HG03520 (cell line): Measurements from ENCODE around the gene TMEM255A.

Experiments
- ATAC-seq: cut with Tn5 transposase; IDR thresholded peaks from one replicate; pipeline ENCODE4 v1.9.1; 2021; ENCODE audit warnings: mild to moderate bottlenecking, moderate library complexity; ENCODE audit not compliant: unreplicated experiment

The TMEM255A gene

GRCh38 chrX:120308959-120309872 is 2.0 kb downstream of the TMEM255A start:
- peak; percentile 89 for ATAC-seq

GRCh38 chrX:120308558-120308957 is 2.7 kb downstream of the TMEM255A start:
- no peak for ATAC-seq

- ATAC-seq, result no peak
Observed at GRCh38 chrX:120306630-120307029, 4.6 kb downstream of the TMEM255A start.

GRCh38 chrX:120305531-120306141 is 5.6 kb downstream of the TMEM255A start:
- no peak for ATAC-seq

- ATAC-seq, result no peak
Observed at GRCh38 chrX:120304256-120304655, 7.0 kb downstream of the TMEM255A start.

- peak; percentile 89 for ATAC-seq
Observed at GRCh38 chrX:120302434-120302833, 8.8 kb downstream of the TMEM255A start.

GRCh38 chrX:120301960-120302359 is 9.3 kb downstream of the TMEM255A start:
- ATAC-seq, result no peak

- ATAC-seq, result no peak
Observed at GRCh38 chrX:120301497-120301896, 9.8 kb downstream of the TMEM255A start.

GRCh38 chrX:120299928-120300327 is 11.3 kb downstream of the TMEM255A start:
- ATAC-seq, result no peak

GRCh38 chrX:120297923-120298322 is 13.3 kb downstream of the TMEM255A start:
- no peak for ATAC-seq

- ATAC-seq, result no peak
Observed at GRCh38 chrX:120294651-120295050, 16.6 kb downstream of the TMEM255A start.

GRCh38 chrX:120293015-120293414 is 18.2 kb downstream of the TMEM255A start:
- ATAC-seq, result no peak

GRCh38 chrX:120291211-120291610 is 20.1 kb downstream of the TMEM255A start:
- no peak for ATAC-seq

GRCh38 chrX:120290107-120290506 is 21.2 kb downstream of the TMEM255A start:
- no peak for ATAC-seq

GRCh38 chrX:120287513-120288112 is 23.6 kb downstream of the TMEM255A start:
- no peak for ATAC-seq

- ATAC-seq, result no peak
Observed at GRCh38 chrX:120286733-120287512, 24.3 kb downstream of the TMEM255A start.

- ATAC-seq, result no peak
Observed at GRCh38 chrX:120282697-120283096, 28.6 kb downstream of the TMEM255A start.

GRCh38 chrX:120281761-120282160 is 29.5 kb downstream of the TMEM255A start:
- no peak for ATAC-seq

- ATAC-seq, result no peak
Observed at GRCh38 chrX:120281021-120281624, 30.1 kb downstream of the TMEM255A start.

- no peak for ATAC-seq
Observed at GRCh38 chrX:120274958-120275357, 36.3 kb downstream of the TMEM255A start.

GRCh38 chrX:120274145-120274544 is 37.1 kb downstream of the TMEM255A start:
- ATAC-seq, result no peak
